ENCODE measurements around the gene CERS6.

GRCh38 chr2:168524005-168524404, 67.9 kb downstream of the CERS6 start:
- no peak for TF ChIP-seq CTCF (IDR thresholded peaks at IDR 0.05)
- no peak for TF ChIP-seq POLR2A (IDR thresholded peaks at IDR 0.05)

Data from esophagus squamous epithelium (tissue), 4 donors.